HEK293T (cell line): ENCODE measurements around the gene TMEM200B.
"Not testable (repeated sequence)": the region's sequence is repeated elsewhere in the genome, so short reads cannot be mapped to it uniquely, and the experiment has no call there.

Source experiments
- CTCF ChIA-PET: fragments of 350-600 bp; formaldehyde crosslinking; extraction: SDS; loops from one replicate; lab custom pipeline; 2021; ENCODE audit warnings: antibody characterized with exemption, inconsistent platforms; lab: Yijun Ruan, JAX
- POLR2A ChIA-PET: fragments of 350-600 bp; formaldehyde crosslinking; extraction: SDS; loops from one replicate; lab custom pipeline; 2020; ENCODE audit warnings: antibody characterized with exemption, inconsistent platforms; lab: Yijun Ruan, JAX
- DNase-seq: peaks from one replicate; pipeline ENCODE4 v3.0.0; 2012; ENCODE audit warnings: mixed read lengths; ENCODE audit errors: extremely low spot score
- ARNT ChIP-seq: fragments of 450-650 bp; IDR thresholded peaks from 2 replicates; pipeline ENCODE4 v1.6.1; 2017; ENCODE audit warnings: mild to moderate bottlenecking
- CTBP1 ChIP-seq: fragments of 450-650 bp; IDR thresholded peaks from 2 replicates; pipeline ENCODE4 v1.6.1; 2016; ENCODE audit warnings: borderline replicate concordance
- ELF4 ChIP-seq: fragments of 450-650 bp; IDR thresholded peaks from 2 replicates; pipeline ENCODE4 v1.6.1; 2017; ENCODE audit warnings: antibody characterized with exemption
- FOXA1 ChIP-seq: fragments of 450-650 bp; IDR thresholded peaks from 2 replicates; pipeline ENCODE4 v1.6.1; 2016; ENCODE audit warnings: mild to moderate bottlenecking
- FOXK2 ChIP-seq: fragments of 450-650 bp; IDR thresholded peaks from 2 replicates; pipeline ENCODE4 v1.6.1; 2016; ENCODE audit warnings: mild to moderate bottlenecking
- FOXM1 ChIP-seq: fragments of 450-650 bp; IDR thresholded peaks from 2 replicates; pipeline ENCODE4 v1.6.1; 2017; ENCODE audit warnings: mild to moderate bottlenecking, borderline replicate concordance
- LEF1 ChIP-seq: fragments of 450-650 bp; IDR thresholded peaks from 2 replicates; pipeline ENCODE4 v1.6.1; 2017; ENCODE audit warnings: mild to moderate bottlenecking, borderline replicate concordance
- NFRKB ChIP-seq: fragments of 450-650 bp; IDR thresholded peaks from 2 replicates; pipeline ENCODE4 v1.6.1; 2016; ENCODE audit warnings: mild to moderate bottlenecking, moderate library complexity
- SP1 ChIP-seq: fragments of 450-650 bp; IDR thresholded peaks from 2 replicates; pipeline ENCODE4 v1.6.1; 2017
- SUZ12 ChIP-seq: fragments of 450-650 bp; IDR thresholded peaks from 2 replicates; pipeline ENCODE4 v1.6.1; 2016; ENCODE audit warnings: mild to moderate bottlenecking
- ZNF384 ChIP-seq: fragments of 450-650 bp; IDR thresholded peaks from 2 replicates; pipeline ENCODE4 v1.6.1; 2016
- TF ChIP-seq, protein P1 (sequence below): fragments of 450-650 bp; IDR thresholded peaks from 2 replicates; pipeline ENCODE4 v1.6.1; 2016

TMEM200B gene

DNA sequence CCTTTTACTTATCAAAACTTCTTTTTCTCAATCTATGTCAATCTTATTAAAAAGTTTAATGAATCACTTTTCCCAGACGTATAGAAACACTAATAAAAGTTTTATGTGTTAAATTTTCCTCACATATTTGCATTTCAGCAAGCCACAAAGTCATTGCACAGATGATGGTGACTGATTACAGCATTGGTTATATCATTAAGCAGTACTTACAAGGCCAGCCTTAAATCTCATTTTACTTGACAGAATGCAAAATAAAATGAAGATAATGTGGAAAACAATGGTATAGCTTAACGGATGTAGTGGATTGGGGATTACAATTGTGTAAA, 39.5 kb downstream of the TMEM200B start:
- no peak for TF ChIP-seq FOXK2
- TF ChIP-seq, protein P1, sequence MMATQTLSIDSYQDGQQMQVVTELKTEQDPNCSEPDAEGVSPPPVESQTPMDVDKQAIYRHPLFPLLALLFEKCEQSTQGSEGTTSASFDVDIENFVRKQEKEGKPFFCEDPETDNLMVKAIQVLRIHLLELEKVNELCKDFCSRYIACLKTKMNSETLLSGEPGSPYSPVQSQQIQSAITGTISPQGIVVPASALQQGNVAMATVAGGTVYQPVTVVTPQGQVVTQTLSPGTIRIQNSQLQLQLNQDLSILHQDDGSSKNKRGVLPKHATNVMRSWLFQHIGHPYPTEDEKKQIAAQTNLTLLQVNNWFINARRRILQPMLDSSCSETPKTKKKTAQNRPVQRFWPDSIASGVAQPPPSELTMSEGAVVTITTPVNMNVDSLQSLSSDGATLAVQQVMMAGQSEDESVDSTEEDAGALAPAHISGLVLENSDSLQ = 0 out of 2 replicates have a peak, but pooled peaks have one; percentile 22
- CTCF ChIA-PET = no interaction called here
- POLR2A ChIA-PET = no interaction called here
- DNase-seq = no peak

- TF ChIP-seq FOXM1 = no peak
- no peak for TF ChIP-seq ARNT
- TF ChIP-seq LEF1 = no peak
- TF ChIP-seq, protein P1 = peak; percentile 42; the same call in 1 of the 2 replicates
- TF ChIP-seq NFRKB = no peak
- TF ChIP-seq SP1 = no peak
- DNase-seq = no peak
- ChIA-PET POLR2A (no interaction called here), CTCF (interaction anchor here (1.0 kb wide), 1 partner anchor 98 kb away, joined by 3 read pairs; the partner anchor contains the start of gene SRSF4)
These were observed 40.1 kb downstream of the TMEM200B start for GRCh38 chr1:29083317-29084195.

DNA sequence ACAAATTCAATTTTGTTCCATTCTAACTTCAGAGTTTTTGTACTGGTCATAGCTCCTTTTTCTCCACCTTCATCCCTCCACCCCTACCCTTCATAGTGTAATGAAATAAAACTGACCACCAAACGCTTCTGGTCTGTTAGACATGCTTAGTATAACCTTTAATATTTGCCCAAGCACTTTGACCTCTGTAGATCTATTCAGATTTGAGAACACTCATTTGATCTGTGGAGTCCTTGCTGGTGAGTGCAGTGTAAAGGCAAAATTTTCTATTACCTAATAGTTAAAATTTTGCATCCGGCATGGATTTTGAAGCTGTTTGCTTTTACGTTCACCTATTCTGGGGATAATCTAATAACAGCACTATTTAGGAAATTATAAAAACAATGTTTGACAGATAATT, 41.2 kb downstream of the TMEM200B start:
- ChIA-PET CTCF (interaction anchor here (1.0 kb wide), 1 partner anchor 99 kb away, joined by 3 read pairs; the partner anchor contains the start of gene SRSF4), POLR2A (no interaction called here)
- DNase-seq = no peak
- TF ChIP-seq FOXM1 (no peak), ELF4 (no peak), SP1 (no peak), NFRKB (no peak)

- ChIA-PET POLR2A (no interaction called here), CTCF (no interaction called here)
- TF ChIP-seq SUZ12 (no peak), LEF1 (no peak)
- TF ChIP-seq, protein P1 = no peak
- DNase-seq = no peak
These were observed 42.5 kb downstream of the TMEM200B start for GRCh38 chr1:29081201-29081600.

DNA sequence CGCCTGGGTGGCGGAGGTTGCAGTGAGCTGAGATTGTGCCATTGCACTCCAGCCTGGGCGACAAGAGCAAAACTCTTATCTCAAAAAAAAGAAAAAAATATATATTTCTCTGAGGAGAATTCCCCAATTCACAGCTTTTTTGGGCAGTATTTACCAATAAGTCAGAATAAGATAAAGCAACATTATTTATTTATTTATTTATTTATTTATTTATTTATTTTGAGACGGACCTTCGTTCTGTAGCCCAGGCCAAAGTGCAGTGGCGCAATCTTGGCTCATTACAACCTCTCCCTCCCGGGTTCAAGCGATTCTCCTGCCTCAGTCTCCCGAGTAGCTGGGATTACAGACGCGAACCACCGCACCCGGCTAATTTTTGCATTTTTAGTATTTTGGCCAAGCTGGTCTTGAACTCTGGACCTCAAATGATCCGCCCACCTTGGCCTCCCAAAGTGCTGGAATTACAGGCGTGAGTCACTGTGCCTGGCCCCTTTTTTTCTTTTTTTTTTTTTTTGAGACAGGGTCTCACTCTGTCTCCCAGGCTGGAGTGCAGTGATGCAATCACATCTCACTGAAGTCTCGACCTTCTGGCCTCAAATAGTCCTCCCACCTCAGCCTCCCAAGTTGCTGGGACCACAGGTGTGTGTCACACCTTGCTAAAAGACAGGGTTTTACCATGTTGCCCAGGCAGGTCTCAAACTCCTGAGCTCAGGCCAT, 43.6 kb downstream of the TMEM200B start:
- DNase-seq, CTCF ChIA-PET, POLR2A ChIA-PET: not testable (repeated sequence)
- TF ChIP-seq ZNF384 = peak; percentile 57

DNA sequence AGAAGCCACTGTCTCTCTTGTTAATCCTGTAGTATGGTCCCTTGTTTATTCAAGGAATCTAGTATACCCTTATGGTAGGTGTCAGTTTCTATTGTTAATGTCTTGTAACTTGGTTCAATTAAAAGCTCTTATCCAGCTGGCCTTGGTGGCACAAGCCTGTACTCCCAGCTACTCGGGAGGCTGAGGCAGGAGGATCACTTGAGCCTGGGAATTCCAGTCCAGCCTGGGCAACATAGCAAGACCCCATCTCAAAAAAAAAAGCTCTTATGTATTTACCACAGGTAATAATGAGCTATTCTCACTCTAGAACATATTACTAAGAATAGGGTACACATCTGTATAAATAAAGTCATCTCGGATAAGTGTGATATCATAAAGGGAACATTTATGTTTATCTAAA, 46.5 kb downstream of the TMEM200B start:
- no peak for DNase-seq
- CTCF ChIA-PET = no interaction called here
- POLR2A ChIA-PET = no interaction called here
- TF ChIP-seq FOXK2 (no peak), CTBP1 (no peak), NFRKB (no peak), FOXA1 (no peak), LEF1 (no peak), ARNT (no peak)
- TF ChIP-seq, protein P1 = no peak
